Measurements from ENCODE around the gene TMC2. TPM values are rescaled to one million over a fixed set of nuclear protein-coding genes. Genes with fewer than 3 reads are reported as not detected.

Gene TMC2
- total and polyA plus RNA-seq, 3 donors from 2014 or later, result 0.56 to 0.63 (median 0.59) TPM

DNA sequence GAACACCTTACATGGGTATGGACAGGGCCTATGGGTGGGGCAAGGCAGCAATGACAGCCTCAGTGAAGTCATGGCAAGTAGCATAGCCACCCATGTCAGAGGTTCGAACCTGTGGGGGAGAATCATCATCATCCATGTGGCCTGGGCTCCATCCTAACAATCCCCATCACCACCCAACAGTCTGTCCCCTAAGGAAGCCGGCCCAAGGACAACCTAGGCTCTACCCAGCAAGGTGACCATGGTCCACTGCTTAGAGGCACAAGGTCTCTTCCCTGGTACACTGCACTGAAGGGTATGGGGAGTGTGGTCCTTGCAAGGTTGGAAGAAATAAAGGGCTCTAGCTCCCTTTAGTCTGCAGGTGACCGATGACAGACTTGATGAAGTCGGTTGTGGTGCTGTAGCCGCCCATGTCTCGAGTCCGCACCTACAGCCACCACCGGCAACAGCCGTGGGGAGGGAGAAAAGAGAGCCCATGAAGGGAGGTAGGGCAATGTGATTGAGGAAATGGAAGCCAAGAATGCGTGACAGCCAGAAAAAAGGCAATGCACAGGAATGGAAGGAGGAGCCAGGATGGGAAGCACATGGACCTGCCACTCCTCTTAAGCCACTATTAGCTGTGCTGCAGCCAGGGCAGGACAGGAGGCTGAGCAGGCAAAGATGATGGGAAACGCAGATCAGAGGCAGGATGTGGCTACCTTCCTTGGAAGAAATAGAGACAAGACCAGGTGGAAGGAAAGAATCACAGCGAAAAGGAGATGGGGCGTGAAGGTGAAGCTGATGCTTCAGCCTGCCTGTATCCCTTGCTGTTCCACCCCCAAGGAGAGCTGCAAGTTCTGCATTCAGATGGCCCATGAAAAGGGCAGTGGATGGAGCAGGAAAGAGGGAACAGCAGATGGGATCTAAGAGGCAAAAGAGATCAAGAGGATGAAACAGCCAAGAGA, 122.3 kb downstream of the TMC2 start:
- no peaks in the 10 kb centered on the region for H3K9me3 ChIP-seq
- intact Hi-C loops (cut with DNase I; ENCODE audit: low total_unique reads), result no loop called here
- no peak for DNase-seq
- no peaks in the 10 kb centered on the region for H3K36me3 ChIP-seq (ENCODE audit: low read depth, missing control alignments)
- peaks cover 12% of the 10 kb centered on the region for H3K4me1 ChIP-seq
- 83 to 84% methylated on average over 13 of the region's 13 CpGs for WGBS, 2 donors
- H3K4me3 ChIP-seq, result no peak overlapping the region
- H3K27me3 ChIP-seq, result no peaks in the 10 kb centered on the region
- no peak for TF ChIP-seq POLR2A (IDR thresholded peaks at IDR 0.05)
- TF ChIP-seq, protein P1, sequence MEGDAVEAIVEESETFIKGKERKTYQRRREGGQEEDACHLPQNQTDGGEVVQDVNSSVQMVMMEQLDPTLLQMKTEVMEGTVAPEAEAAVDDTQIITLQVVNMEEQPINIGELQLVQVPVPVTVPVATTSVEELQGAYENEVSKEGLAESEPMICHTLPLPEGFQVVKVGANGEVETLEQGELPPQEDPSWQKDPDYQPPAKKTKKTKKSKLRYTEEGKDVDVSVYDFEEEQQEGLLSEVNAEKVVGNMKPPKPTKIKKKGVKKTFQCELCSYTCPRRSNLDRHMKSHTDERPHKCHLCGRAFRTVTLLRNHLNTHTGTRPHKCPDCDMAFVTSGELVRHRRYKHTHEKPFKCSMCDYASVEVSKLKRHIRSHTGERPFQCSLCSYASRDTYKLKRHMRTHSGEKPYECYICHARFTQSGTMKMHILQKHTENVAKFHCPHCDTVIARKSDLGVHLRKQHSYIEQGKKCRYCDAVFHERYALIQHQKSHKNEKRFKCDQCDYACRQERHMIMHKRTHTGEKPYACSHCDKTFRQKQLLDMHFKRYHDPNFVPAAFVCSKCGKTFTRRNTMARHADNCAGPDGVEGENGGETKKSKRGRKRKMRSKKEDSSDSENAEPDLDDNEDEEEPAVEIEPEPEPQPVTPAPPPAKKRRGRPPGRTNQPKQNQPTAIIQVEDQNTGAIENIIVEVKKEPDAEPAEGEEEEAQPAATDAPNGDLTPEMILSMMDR (IDR thresholded peaks at IDR 0.05), result no peak
- no peak overlapping the region for H3K27ac ChIP-seq

DNA sequence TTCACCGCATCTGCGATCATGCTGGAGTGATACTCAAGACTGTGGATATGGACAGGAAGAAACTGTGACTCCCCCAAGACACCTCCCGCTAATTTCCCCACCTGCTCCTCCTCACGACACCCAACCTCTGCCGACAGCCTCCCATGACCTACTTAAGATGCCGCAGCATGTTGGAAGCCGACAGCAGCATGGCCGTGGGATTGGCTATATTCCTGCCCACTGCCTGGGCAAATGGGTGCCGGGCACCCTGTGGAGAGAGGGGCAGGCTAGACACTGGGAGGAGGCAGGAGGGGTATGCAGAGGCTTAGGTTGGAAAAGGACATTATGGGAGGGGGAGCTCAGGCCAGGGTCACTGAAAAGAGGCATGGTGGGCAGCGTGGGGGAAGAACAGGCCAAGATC, 123.2 kb downstream of the TMC2 start:
- Histone ChIP-seq H3K4me1 (peaks cover 6% of the 10 kb centered on the region), H3K36me3 (ENCODE audit: low read depth, missing control alignments) (no peaks in the 10 kb centered on the region), H3K9me3 (no peaks in the 10 kb centered on the region), H3K4me3 (no peak overlapping the region), H3K27ac (no peak overlapping the region), H3K27me3 (no peaks in the 10 kb centered on the region)
- WGBS, 2 donors, result 91 to 94% methylated on average over 10 of the region's 10 CpGs
- DNase-seq, result no peak
- TF ChIP-seq POLR2A (IDR thresholded peaks at IDR 0.05), result no peak
- TF ChIP-seq, protein P1 (IDR thresholded peaks at IDR 0.05), result no peak
- intact Hi-C loops (cut with DNase I; ENCODE audit: low total_unique reads), result no loop called here

DNA sequence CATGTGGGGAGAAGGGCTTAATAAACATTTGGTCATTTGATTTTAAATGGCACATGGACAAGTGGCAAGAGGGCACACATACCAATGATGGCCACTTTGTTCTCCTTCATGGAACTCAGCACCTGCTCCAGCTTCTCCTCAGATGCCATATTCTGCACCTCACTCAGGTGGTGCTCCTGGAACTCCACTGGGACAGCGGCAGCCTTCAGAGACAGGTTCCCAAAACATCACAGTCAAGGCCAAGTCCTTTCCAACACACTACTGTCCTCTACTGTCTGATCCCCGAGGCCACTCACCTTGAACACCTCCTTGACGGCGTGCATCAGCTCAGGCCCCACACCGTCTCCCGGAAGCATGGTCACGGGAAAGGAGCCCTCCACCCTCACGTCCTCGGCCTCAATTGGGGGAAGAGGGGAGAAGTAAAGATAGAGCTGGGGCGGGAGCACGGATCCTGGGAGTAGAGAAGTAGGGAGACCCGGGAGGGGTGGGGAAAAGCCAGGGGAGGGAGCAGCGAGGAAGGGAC, 127.1 kb downstream of the TMC2 start:
- H3K4me1 ChIP-seq, result peaks cover 6% of the 10 kb centered on the region
- no peaks in the 10 kb centered on the region for H3K9me3 ChIP-seq
- no peaks in the 10 kb centered on the region for H3K27me3 ChIP-seq
- intact Hi-C loops (cut with DNase I; ENCODE audit: low total_unique reads), result no loop called here
- WGBS, 2 donors, result 2 to 3% methylated on average over 12 to 13 of the region's 13 CpGs
- H3K4me3 ChIP-seq, result peak overlapping the region; percentile 74 to 85
- DNase-seq, result no peak
- peak overlapping the region in 1 of 2 donors; percentile 80 for H3K27ac ChIP-seq
- TF ChIP-seq POLR2A (IDR thresholded peaks at IDR 0.05), result no peak
- TF ChIP-seq, protein P1 (IDR thresholded peaks at IDR 0.05), result no peak
- H3K36me3 ChIP-seq (ENCODE audit: low read depth, missing control alignments), result no peaks in the 10 kb centered on the region

DNA sequence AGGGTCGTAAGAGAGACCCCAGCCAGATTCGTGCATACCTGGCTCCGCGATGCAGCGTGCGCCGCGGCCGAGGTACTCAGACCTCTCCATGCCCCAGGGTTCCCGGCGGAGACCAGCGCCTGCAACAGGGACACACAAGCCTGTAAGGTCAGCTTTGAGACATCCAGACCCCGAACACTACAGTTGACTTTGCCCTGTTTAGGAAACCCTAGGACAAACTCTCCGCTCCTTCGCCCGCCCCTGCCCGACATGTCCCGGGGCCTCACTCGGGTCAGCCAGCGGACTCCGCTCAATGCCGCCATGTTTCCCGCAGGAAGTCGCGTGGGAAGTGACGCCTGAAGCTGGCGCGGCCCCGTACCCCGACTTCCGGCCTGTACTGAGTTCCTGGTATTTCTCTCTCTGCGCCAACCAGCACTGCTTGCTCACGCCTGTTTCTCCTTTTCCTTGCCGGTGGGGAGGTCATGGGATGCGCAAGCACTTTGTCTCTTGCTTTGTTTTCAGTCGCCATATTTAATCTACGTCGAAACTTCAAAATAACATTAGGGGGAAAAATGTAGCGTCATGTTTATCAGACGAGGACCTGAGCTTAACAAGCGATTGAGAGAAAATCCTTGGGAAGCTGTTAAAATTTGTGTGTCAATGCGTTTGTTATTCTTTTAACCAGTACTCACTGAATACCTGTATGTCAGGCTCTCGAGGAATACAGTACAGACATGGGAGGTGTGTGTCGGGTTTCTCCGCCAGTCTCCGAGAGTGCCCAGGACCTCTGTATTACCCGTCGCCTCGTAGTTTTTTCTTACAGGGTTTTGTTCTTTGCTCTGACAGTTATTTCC, 127.7 kb downstream of the TMC2 start, which contains the start of gene IDH3B:
Gene IDH3B, minus strand, starts transcription at position 330 of the 833 bp plus-strand sequence. Its CDS starts 28 bp downstream, at position 302.
- H3K4me3 ChIP-seq, result peak within 1 kb of the TSS; percentile 74 to 85
- no peaks in the 10 kb centered on the region for H3K27me3 ChIP-seq
- H3K27ac ChIP-seq, result peak within 1 kb of the TSS; percentile 80 to 89
- TF ChIP-seq, protein P1 (IDR thresholded peaks at IDR 0.05), result no peak
- TF ChIP-seq POLR2A (IDR thresholded peaks at IDR 0.05), result peak; percentile 49
- no peaks in the 10 kb centered on the region for H3K9me3 ChIP-seq
- WGBS, 2 donors, result 5 to 10% methylated on average over 38 to 48 of the region's 49 CpGs
- DNase-seq, result peak; percentile 97
- H3K36me3 ChIP-seq (ENCODE audit: low read depth, missing control alignments), result no peaks in the 10 kb centered on the region
- H3K4me1 ChIP-seq, result peaks cover 6% of the 10 kb centered on the region
- intact Hi-C loops (cut with DNase I; ENCODE audit: low total_unique reads), result no loop called here
